HCT116 (cell line): ENCODE data around the gene ADD1. TPM values are rescaled to one million over a fixed set of nuclear protein-coding genes. Genes with fewer than 3 reads are reported as not detected.

Source experiments
- ATAC-seq: fragments of 200-7000 bp; cut with Tn5 transposase; 2 replicates; pipeline ENCODE4 v1.9.1; 2020; ENCODE audit warnings: mild to moderate bottlenecking, moderate library complexity
- BruUV-seq: library from RNA; stranded (reverse); fragments of 400-500 nt; replicated peaks from 2 replicates; lab custom pipeline; 2021; lab: Mats Ljungman, UMichigan
- CTCF ChIA-PET: fragments of 300-600 bp; sonication (Branson Sonifier 250); formaldehyde crosslinking; loops from one replicate; lab custom pipeline; 2021; ENCODE audit warnings: antibody characterized with exemption; lab: Charles Lee
- POLR2A ChIA-PET: fragments of 300-600, 350-600 bp; sonication (Branson Sonifier 250); formaldehyde crosslinking; loops from one replicate; lab custom pipeline; 2021; ENCODE audit warnings: antibody characterized with exemption; lab: Charles Lee
- RAD21 ChIA-PET, 2 experiments: fragments of 300-600 bp; sonication (Branson Sonifier 250); formaldehyde crosslinking; loops; one replicate each; lab custom pipeline; 2023; ENCODE audit warnings: low total read pairs in 2 of 2; ENCODE audit not compliant: uncharacterized antibody in 2 of 2, unreplicated experiment in 2 of 2, low non-redundant PET in 1 of 2; lab: Charles Lee
- DNase-seq: peaks from one replicate; pipeline ENCODE4 v3.0.0-alpha.2; 2010; ENCODE audit warnings: low read depth, low spot score
- H2AFZ ChIP-seq: fragments of 200-600 bp; shearing (Covaris generic), sonication (generic); 2 replicates; pipeline ENCODE4 v1.6.1; 2017; ENCODE audit warnings: low read depth, mixed run types, mixed read lengths, antibody characterized with exemption, low read length; ENCODE audit not compliant: poor library complexity, severe bottlenecking
- H3K27ac ChIP-seq: 2 replicates; pipeline ENCODE4 v1.5.1; 2012; ENCODE audit warnings: low read depth, low read length
- H3K27me3 ChIP-seq: fragments of 200-600 bp; sonication (generic); 2 replicates; pipeline ENCODE4 v1.6.1; 2016; ENCODE audit warnings: mixed run types, low read length, mixed read lengths; ENCODE audit not compliant: insufficient read depth
- H3K36me3 ChIP-seq, 2 experiments: fragments of 200-500 bp in 1 of 2; fragments of 200-600 bp in 1 of 2; sonication (Bioruptor generic) in 1 of 2; sonication (generic) in 1 of 2; 2 replicates each; pipeline versions ENCODE4 v1.5.1 to v1.6.1; 2014 to 2016; ENCODE audit warnings: low read length in 2 of 2, inconsistent platforms in 1 of 2, mixed read lengths in 1 of 2, mixed run types in 1 of 2; ENCODE audit not compliant: insufficient read depth in 2 of 2, control insufficient read depth in 1 of 2
- H3K4me1 ChIP-seq, 2 experiments: fragments of 200-600 bp in 1 of 2; sonication (generic) in 1 of 2; 2 replicates each; pipeline versions ENCODE4 v1.5.1 to v1.6.1; 2012 to 2017; ENCODE audit warnings: low read length in 2 of 2, inconsistent platforms in 1 of 2, mild to moderate bottlenecking in 1 of 2, mixed read lengths in 1 of 2, mixed run types in 1 of 2, moderate library complexity in 1 of 2; ENCODE audit not compliant: insufficient read depth in 2 of 2, control insufficient read depth in 1 of 2
- H3K4me2 ChIP-seq: fragments of 200-600 bp; sonication (generic); 2 replicates; pipeline ENCODE4 v1.6.1; 2017; ENCODE audit warnings: mixed run types, low read length, mixed read lengths
- H3K4me3 ChIP-seq, 2 experiments: fragments of 200-600 bp in 1 of 2; sonication (generic) in 1 of 2; replicated peaks in 1 of 2; 2 replicates each; pipeline ENCODE4 v1.5.1; 2011 to 2016; ENCODE audit warnings: low read length in 2 of 2, control low read depth in 1 of 2, low read depth in 1 of 2, mild to moderate bottlenecking in 1 of 2, mixed read lengths in 1 of 2, mixed run types in 1 of 2
- H3K79me2 ChIP-seq: fragments of 200-600 bp; sonication (generic); 2 replicates; pipeline ENCODE4 v1.6.1; 2017; ENCODE audit warnings: mild to moderate bottlenecking, mixed run types, low read length, moderate library complexity, mixed read lengths; ENCODE audit not compliant: insufficient read depth
- H3K9ac ChIP-seq: fragments of 200-600 bp; sonication (generic); 2 replicates; pipeline ENCODE4 v1.6.1; 2016; ENCODE audit warnings: low read length, mixed read lengths
- H3K9me2 ChIP-seq: fragments of 200-600 bp; sonication (generic), shearing (Covaris generic); 2 replicates; pipeline ENCODE4 v1.6.1; 2017; ENCODE audit warnings: mixed run types, mild to moderate bottlenecking, moderate library complexity; ENCODE audit not compliant: insufficient read depth
- H3K9me3 ChIP-seq, 2 experiments: fragments of 200-500 bp in 1 of 2; fragments of 200-600 bp in 1 of 2; sonication (Bioruptor generic) in 1 of 2; sonication (generic) in 1 of 2; 2 replicates each; pipeline ENCODE4 v1.6.1; 2014 to 2017; ENCODE audit warnings: low read length in 2 of 2, mixed read lengths in 2 of 2, inconsistent platforms in 1 of 2, low read depth in 1 of 2, mild to moderate bottlenecking in 1 of 2, mixed run types in 1 of 2, moderate library complexity in 1 of 2; ENCODE audit not compliant: control insufficient read depth in 1 of 2, insufficient read depth in 1 of 2
- H4K20me1 ChIP-seq: fragments of 200-600 bp; sonication (generic), shearing (Covaris generic); 2 replicates; pipeline ENCODE4 v1.6.1; 2017; ENCODE audit warnings: mixed run types, mild to moderate bottlenecking, moderate library complexity; ENCODE audit not compliant: insufficient read depth
- CEBPB ChIP-seq: IDR thresholded peaks from 2 replicates; pipeline ENCODE4 v1.6.1; 2012; ENCODE audit warnings: low read depth
- ELF1 ChIP-seq: IDR thresholded peaks from 2 replicates; pipeline ENCODE4 v1.6.1; 2012; ENCODE audit warnings: low read depth, borderline replicate concordance
- EZH2 ChIP-seq: fragments of 200-600 bp; sonication (generic); IDR thresholded peaks from 2 replicates; pipeline ENCODE4 v1.6.1; 2017; ENCODE audit warnings: antibody characterized with exemption, mixed run types
- EZH2phosphoT487 ChIP-seq: fragments of 200-600 bp; IDR thresholded peaks from 2 replicates; pipeline ENCODE4 v1.6.1; 2018; ENCODE audit warnings: antibody characterized with exemption, borderline replicate concordance
- ZNF274 ChIP-seq: fragments of 200-500 bp; sonication (Bioruptor generic); IDR thresholded peaks from 2 replicates; pipeline ENCODE4 v1.6.1; 2014; ENCODE audit warnings: mild to moderate bottlenecking, low read depth, low read length, inconsistent platforms
- intact Hi-C: fragments of 100-400 bp; cut with micrococcal nuclease; formaldehyde crosslinking; loops from 2 replicates; pipeline ENCODE4 v1.10.0; 2022
- total RNA-seq: library from RNA; stranded (reverse); gene quantifications from one replicate; pipeline ENCODE4 v1.2.1, GENCODE V29; 2021; ENCODE audit not compliant: unreplicated experiment
- TF ChIP-seq, protein P1 (sequence below): IDR thresholded peaks from 2 replicates; pipeline ENCODE4 v1.6.1; 2012

Gene ADD1
- total RNA-seq, 1 experiment from 2014 or later: 139 TPM

DNA sequence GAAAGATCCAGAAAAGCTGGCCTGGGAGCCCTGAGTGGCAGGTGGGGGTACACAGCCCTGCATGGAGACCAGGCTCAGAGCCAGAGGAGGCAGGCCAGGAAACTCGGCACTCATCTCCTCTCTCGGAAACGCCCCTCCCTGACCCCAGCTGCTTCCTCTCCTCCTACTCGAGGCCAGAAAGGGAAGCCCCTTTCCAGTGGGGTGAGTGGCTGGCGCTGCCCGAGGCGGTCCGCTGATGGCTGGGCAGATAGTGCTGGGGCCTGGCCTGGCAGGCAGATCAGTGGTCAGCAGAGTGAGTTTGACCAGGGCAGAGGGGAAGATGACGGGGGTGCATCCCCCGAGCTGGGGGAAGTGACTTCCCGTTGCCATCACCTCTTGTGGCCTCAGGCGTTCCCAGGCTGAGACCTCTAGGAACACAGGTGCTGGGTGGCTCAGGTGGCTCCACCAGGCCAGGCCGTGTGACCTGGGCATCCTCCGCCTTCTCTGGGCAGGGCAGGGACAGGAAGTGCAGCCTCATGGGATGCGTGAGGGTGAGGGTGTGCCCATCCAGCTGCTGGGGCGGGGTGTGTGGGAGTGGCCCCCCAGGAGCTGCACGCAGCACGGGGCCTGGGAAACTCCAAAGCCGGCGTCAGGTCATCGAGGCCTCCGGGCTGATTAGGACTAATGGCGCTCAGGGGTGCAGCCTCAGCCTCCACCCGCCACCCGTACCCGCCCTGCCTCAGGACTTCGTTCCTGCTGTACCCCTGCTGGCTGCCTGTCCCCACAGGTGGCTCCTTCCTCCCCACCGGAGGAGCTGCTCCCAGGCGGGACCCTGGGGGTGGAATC lies 45.0 kb upstream of the ADD1 start:
- intact Hi-C loops: no loop called here
- no peak for TF ChIP-seq EZH2
- TF ChIP-seq, protein P1, sequence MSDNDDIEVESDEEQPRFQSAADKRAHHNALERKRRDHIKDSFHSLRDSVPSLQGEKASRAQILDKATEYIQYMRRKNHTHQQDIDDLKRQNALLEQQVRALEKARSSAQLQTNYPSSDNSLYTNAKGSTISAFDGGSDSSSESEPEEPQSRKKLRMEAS: no peak
- TF ChIP-seq ELF1: no peak
- no peak for TF ChIP-seq ZNF274
- ATAC-seq: peak; percentile 67
- DNase-seq: no peak
- 0 out of 2 replicates have a peak overlapping the region, but pooled peaks have one; percentile 22 for H3K9ac ChIP-seq
- no peak overlapping the region for H2AFZ ChIP-seq
- H4K20me1 ChIP-seq: no peaks in the 10 kb centered on the region
- no peaks in the 10 kb centered on the region for H3K9me3 ChIP-seq
- ChIA-PET POLR2A (no interaction called here), RAD21 (no interaction called here), CTCF (no interaction called here)
- H3K79me2 ChIP-seq: no peaks in the 10 kb centered on the region
- peaks cover 52 to 83% of the 10 kb centered on the region in 2 experiments for H3K4me1 ChIP-seq
- no peaks in the 10 kb centered on the region for H3K36me3 ChIP-seq
- no peaks in the 10 kb centered on the region for H3K27me3 ChIP-seq
- BruUV-seq: no TSS peak
- H3K4me3 ChIP-seq: no peak overlapping the region
- H3K9me2 ChIP-seq: no peaks in the 10 kb centered on the region
- H3K27ac ChIP-seq: peak overlapping the region; percentile 18; the same call in 1 of the 2 replicates
- H3K4me2 ChIP-seq: peak overlapping the region; percentile 37

DNA sequence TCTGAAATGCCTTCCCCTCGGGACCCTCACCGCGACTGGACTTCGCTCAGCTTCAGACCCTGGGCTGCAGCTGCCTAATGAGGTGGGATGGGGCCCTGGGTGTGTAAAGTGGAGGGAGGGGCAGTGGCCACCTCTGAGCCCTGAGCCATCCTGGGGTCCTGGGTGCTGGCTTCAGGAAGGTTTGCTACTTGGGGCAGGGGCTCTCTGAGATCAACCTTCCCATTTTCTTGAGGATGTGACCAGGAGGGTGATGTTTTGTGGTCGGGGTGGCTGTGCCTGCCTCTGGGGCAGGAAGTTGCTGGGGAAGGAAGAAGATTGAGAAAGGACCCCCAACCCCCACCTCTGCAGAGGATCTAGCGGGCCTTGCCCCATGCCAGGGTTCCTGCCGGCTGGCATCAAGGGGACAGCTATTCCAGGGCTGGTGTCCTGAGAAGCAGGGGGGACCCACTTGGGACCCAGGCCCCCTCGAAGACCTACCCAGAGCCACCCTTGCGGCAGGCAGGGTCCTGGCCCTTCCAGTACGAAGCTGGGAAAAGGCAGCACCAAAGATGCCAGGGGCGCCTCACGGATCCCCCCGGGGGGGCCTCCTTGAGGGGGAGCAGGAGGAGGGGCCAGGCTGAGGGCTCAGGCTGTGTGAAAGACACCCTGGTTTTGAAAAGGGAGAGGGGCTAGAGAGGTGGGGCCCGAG lies 44.3 kb upstream of the ADD1 start:
- intact Hi-C loops: no loop called here
- Histone ChIP-seq H3K36me3 (no peaks in the 10 kb centered on the region), H3K9ac (no peak overlapping the region), H4K20me1 (no peaks in the 10 kb centered on the region), H3K9me2 (no peaks in the 10 kb centered on the region), H3K9me3 (no peaks in the 10 kb centered on the region), H3K79me2 (no peaks in the 10 kb centered on the region), H3K27me3 (no peaks in the 10 kb centered on the region), H3K4me2 (peak overlapping the region; percentile 37; the same call in 1 of the 2 replicates), H3K4me3 (no peak overlapping the region), H3K4me1 (peaks cover 44 to 83% of the 10 kb centered on the region in 2 experiments), H2AFZ (no peak overlapping the region), H3K27ac (peak overlapping the region; percentile 7; the same call in 1 of the 2 replicates)
- BruUV-seq: no TSS peak
- TF ChIP-seq EZH2phosphoT487 (no peak), CEBPB (no peak)
- CTCF ChIA-PET: no interaction called here
- RAD21 ChIA-PET: no interaction called here
- no peak for DNase-seq
- ATAC-seq: no peak
- POLR2A ChIA-PET: no interaction called here
